Measurements from ENCODE around the gene CAMTA1.

CAMTA1 gene

DNA sequence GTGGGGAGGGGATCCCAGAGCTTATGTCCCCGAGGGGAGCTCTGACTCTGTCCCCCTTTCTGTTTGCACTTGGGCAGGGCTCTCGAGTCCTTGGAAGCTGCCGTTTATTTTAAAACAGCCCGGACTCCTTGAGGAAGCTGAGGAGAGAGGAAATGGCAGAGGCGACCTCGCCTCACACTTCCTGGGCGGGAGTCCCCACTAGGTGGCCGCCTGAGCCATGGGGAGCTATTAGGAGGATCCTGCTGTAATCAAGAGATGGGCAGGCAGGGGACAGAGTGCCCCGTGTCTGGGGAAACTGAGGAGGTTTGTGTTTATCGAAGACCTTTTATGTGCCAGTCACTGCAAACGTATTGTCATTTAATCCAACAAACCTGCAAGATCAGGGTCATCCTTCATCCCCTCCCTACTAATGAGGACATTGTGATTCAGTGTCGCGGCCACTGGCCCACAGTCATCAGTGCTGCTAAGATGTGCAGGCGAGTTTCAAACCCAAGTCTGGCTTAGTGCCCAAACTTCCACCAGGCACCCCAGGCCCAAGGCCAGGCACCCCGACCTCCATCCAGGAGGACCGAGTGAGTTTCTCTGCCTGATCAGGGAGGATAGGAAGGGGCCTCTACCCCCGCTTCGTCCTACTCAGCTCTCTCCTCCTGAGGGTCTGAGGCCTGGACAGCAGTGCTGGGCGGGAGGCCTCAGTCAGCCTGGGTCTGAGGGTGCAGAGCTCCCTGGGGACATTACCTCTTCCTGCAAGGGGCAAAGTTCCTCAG lies 669.0 kb downstream of the CAMTA1 start:
- DNase-seq: no peak

DNA sequence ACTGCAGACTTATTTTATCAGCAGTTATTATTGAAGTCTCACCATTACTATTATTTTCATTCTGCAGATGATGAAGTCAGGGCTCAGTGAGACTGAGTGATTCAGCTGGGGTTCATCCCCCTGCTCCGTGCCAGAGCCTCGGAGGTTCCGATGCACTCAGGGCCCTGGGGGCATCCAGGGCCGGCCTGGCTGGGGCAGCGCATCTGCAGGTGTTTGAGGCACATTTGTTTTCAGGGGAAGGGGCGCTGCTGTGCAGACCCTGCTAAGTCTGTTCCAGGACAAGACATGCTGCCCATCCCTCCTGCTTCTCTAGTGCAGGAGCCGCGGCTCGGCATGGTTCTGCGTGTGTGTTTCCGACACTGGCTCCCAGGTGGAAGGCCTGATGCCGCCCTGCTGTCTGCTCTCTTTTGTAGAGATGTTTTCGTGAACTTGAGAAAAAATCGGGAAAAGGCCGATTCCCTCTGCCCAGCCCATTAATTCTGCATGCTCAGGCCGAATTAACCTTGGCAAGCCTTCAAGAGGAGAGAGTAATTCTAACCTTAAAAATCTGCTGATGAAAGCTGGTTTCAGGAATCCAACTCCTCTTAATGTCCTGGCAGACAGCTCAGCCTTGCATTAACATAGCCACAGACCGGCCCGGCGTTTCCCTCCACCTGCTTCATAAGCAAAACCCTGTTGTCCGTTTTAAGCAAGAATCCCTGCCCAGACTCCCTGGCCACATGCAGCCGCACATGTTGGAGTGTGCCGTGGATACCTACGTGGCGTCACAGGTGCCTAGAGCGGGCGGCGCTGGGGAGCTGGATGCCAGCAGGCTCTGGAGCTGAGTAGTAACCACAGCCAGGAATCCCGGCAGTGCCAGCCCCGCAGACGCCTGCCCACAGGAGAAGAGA lies 669.9 kb downstream of the CAMTA1 start:
- DNase-seq: no peak

DNA sequence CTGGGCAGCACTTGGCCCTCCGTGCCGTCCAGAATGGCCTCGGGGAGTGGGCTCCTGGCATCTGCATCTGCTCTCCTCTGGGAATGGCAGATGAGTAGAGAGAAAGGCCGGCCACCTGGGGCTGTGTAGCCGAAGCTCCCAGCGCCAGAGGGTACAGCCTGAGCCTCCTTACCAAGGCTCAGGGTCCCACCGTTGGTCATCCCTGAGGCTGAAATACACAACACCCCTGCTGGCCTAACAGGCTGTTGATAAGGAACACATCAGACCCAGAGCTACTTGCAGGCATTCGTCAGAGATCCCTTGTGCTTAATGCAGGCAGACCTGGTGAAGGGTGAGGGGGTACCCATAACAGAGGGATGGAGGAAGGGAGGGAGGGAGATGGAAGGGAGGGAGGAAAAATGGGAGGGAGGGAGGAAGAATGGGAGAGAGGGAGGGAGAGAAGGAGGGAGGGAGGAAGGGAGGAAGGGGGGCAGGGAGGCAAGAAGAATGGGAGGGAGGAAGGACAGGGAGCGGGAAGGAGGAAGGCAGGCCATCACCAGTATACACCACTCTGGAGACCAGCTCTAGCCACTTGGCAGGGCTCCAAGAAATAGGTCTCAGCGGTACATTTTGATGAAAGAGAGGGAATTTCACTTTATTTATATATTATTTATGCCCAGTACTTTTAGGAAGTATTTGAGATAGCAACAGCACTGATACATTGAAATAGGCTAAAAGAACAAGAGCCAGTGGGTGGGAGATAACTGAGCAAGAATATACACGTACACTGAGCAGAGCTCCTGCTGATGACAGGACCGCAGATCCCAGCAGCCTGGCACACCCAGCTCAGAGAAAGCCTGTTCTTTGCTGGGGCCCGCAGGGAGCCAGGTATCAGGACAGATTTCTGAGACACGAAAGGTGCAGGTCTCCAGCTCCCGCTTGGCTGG lies 670.8 kb downstream of the CAMTA1 start:
- no peak for DNase-seq

DNA sequence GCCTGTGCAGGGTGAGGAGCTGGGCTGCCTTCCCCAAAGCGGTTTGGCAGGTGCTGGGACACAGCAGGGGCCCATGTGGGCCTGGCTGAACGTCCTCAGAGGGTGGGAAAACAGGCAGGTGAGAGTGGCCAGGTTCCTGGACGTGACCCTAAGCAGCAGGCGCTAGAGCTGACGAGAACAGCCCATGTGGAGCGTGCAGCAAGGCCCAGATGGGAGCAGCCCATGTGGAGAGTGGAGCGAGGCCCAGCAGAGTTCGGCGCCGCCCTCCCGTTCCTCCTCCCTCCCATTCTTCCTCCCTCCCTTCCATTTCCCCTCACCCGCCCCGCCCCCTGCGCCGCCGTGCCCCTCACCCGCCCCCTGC lies 671.4 kb downstream of the CAMTA1 start:
- DNase-seq: peak; percentile 54

- DNase-seq: no peak
Measured at GRCh38 chr1:7457811-7458210, 672.6 kb downstream of the CAMTA1 start.

GRCh38 chr1:7458946-7459345 lies 673.7 kb downstream of the CAMTA1 start:
- no peak for DNase-seq

- DNase-seq: no peak
Measured at GRCh38 chr1:7459914-7460313, 674.7 kb downstream of the CAMTA1 start.

DNA sequence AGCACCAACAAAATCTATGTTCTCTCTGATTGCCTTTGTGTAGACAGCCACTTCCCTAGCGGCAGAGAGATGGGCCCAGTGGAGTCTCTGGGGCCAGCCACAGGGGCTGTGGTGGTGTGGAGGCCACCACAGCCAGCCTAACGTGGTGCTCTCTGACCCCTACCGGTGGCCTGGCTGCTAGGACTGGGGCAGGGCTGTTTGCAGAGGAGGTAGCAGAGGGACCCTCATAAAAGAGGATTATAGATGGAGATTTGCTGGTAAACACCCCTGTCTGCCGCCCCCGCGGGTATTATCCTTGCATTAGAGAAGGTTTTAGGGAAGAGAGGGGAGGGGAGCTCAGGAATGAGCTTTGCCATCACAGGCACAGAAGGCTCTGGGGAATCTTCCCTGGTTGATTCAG lies 675.6 kb downstream of the CAMTA1 start:
- no peak for DNase-seq

DNA sequence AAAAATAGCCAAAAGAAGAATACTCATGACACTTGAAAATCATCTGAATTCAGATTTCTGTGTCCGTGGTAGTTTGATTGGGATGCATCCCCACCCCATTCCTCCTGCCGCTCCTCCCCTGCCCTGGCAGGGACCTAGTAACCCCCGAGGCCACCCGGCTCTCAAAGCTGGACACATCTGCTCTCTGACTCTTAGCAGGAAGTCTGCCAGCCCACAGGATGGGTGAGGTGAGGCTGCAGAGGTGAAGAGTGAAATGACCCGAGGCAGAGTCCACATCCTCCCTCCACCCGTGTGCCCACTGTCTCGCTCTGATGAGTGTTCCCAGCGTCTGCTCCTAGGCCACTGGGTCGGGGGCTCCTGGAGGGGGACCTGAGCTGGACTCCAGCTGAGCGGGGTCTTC lies 677.4 kb downstream of the CAMTA1 start:
- DNase-seq: no peak

DNA sequence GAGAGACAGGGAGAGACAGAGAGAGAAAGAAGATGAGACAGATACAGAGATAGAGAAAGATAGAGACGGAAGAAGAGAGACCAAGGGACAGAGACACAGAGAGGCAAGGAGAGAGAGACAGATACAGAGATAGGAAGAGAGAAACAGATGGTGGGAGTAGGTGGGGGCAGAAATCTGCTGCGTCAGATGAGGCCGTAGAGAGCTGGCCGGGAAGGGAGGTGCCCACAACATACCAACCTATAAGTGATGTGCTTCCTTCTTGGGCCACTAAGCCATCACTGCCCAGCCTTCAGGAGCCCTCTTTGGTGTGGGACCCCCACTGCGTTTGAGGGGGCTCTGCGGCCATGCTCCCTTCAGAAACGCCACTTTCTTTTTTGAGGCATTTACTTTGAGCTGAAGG lies 678.3 kb downstream of the CAMTA1 start:
- no peak for DNase-seq

DNA sequence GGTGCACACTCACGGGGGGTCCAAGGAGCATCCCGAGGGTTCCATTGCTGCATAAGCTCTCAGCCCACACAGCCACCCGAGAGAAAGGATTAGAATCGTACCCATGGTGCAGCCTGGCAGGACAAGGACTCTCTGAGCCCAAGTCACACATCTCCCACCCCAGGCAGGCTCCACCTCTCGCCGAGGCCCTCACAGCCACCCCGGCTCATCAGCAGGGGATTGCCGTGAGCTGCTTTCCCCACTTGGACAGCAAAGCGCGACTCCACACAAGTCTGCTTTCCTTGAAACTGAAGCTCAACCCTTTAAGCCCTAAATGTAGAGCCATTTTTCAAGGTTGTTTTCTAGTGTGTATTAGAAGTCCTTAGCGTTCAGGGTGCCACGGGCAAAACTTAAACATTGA lies 679.5 kb downstream of the CAMTA1 start:
- no peak for DNase-seq

- no peak for DNase-seq
Measured at GRCh38 chr1:7467476-7468175, 682.4 kb downstream of the CAMTA1 start.

- DNase-seq: no peak
Measured at GRCh38 chr1:7468248-7468647, 683.0 kb downstream of the CAMTA1 start.

DNA sequence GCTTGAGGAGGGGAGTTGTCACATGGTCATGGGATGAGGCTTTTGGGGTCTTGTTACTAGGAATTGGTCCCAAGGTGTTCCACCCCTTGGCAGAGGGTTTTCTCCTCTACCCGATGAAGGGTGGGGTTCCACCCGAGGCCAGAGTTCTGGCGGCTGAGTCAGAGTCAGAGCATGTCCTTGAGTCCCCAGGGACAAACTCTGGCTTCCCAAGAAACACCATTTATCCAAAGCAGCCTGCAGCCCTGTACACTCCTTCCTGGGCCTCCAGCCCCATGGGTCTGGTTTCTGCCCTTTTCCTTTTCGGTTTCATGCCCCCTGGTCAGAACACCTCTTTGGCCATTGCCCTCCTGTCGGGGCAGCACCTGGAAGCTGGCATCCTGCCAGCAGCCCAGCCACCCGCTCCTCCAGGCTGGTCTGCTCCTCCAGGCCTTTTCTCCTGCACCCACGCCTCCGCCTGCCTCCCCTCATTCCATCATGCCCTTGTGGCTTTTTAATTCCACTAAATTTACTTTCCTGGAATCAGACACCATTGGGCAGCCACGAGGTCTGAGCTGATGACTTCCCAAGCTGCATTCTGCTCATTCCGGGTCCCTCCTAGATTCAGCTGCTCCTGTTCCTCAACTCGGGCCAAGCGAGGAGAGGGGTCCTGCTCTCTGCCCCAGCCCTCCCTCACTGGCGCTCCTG lies 684.1 kb downstream of the CAMTA1 start:
- DNase-seq: no peak

- DNase-seq: no peak
Measured at GRCh38 chr1:7470904-7471638, 685.8 kb downstream of the CAMTA1 start.

DNA sequence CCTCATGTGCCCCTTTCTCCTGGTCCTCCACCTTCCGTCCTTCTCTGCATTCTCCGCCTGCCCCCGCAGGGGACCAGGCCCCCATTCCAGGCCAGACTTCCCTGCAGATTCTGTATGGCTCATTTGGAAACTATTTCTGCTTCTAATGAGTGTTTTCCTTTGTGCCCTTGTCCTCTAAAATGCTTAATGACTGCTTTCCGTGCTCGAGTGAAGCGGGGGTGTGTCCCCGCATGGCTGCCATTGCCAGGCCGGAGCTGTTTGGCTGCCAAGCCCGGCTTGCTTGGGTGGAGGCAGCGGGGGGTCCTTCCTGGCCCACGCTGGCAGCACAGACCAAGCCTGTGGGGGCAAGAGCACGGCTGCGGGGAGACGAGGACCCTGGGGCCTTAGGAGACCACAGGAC lies 686.6 kb downstream of the CAMTA1 start:
- no peak for DNase-seq

DNA sequence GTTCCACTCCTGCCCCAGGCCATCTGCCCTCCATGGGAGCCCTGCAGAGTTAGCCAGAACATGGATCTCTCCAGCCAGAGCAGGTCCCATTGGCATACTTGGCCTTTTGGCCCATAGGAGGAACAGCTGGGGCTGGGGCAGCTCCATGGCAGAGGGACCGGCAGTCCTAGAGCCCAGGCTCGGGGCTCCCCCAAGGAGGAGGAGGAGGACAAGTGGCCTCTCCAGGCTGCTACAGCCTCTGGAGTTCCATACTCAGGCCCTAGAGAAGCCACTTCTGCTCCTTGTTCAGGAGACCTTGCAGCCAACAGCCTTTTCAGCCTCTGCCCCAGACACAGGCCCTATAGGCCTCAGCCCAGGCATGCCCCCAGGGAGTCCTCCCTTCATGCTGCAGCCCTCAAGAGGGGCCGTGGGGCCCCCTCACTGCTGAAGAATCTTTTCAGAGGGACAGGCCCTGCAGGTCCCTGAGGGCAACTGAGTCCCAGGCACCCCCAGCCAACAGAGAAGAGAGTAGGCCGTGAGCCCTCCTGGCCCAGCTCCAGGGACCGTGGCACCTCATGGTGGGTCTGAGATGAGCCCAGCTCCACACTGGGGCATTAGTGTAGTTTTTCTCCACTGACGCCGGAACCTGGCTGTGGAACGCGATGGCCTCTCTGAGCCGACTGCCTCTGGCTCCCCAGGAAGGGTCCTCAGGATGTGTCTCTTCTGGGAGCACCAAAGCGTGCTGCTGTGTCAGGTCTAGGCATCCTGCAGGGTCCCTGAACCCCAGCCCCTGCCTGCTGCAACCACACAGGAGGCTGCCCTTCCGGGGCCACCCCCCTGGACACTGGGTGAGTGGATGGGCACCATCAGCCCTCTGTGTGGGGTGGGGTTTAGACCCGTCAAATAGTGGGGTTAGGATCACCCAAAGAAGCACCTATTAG lies 688.2 kb downstream of the CAMTA1 start:
- no peak for DNase-seq

DNA sequence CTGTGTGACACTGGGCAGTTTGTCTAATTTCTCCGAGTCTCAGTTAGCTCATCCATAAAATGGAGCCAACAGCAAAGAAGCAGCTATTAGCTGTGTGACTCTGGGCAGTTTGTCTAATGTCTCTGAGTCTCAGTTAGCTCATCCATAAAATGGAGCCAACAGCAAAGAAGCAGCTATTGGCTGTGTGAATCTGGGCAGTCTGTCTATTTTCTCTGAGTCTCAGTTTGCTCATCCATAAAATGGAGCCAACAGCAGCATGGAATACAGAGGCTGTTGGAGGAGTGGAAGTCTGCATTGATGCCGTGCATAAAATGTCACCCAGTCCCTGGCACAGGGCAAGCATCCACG lies 688.9 kb downstream of the CAMTA1 start:
- no peak for DNase-seq

GRCh38 chr1:7474786-7475502 lies 689.7 kb downstream of the CAMTA1 start:
- DNase-seq: no peak

DNA sequence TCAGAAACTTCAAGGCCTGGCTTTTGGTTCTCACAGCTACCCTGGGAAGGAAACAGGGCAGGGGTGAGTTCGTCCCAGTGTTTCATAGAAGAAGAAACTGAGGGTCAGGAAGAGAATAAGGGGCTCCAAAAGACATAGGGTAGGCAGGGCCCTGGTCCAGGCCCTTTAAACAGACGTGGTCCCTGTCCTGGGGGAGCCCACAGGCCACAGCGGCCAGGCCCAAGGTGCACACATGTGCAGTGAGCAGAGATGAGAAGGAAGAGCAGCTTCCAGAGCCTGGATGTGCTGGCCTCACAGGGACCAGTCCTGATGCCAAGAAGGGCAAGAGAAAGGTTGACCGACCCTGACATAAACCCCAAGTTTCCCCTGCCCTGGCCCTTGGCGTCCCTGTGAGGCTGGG lies 690.4 kb downstream of the CAMTA1 start:
- no peak for DNase-seq

All from NCI-H510A (cell line).